GM12892 (cell line): ENCODE results near the gene CERS2.

ENCODE experiments used
- POLR2A ChIP-seq: IDR thresholded peaks from 2 replicates; pipeline ENCODE4 v1.6.1; 2011; ENCODE audit warnings: low read depth, low read length, control low read depth
- TAF1 ChIP-seq: IDR thresholded peaks from 2 replicates; pipeline ENCODE4 v1.6.1; 2011; ENCODE audit warnings: low read depth, mild to moderate bottlenecking, control low read depth, low read length, borderline replicate concordance

GRCh38 chr1:150976879-150977694 lies 2.5 kb upstream of the CERS2 start:
- TF ChIP-seq TAF1 (no peak), POLR2A (no peak)
